ENCODE measurements around the gene HOXA7.

The HOXA7 gene

GRCh38 chr7:27143023-27143949, 13.2 kb downstream of the HOXA7 start, which contains the start of gene HOXA5 (continued):
- no peak for TF ChIP-seq GLI4 (tag by site-specific recombination; IDR thresholded peaks at IDR 0.05)
- no peak for TF ChIP-seq ZNF37A (tag by site-specific recombination; IDR thresholded peaks at IDR 0.05)
- no peak for TF ChIP-seq ZNF639 (tag by site-specific recombination; IDR thresholded peaks at IDR 0.05)
- no peak for TF ChIP-seq ZFP3 (tag by site-specific recombination; IDR thresholded peaks at IDR 0.05; ENCODE audit: low read depth)
- TF ChIP-seq ATF2 (tag by site-specific recombination; IDR thresholded peaks at IDR 0.05; ENCODE audit: low read depth) = no peak; the same call in 1 of the 2 replicates
- no peak for TF ChIP-seq ZNF549 (tag by site-specific recombination; IDR thresholded peaks at IDR 0.05)
- TF ChIP-seq HOXD13 (CRISPR knock-in tag; IDR thresholded peaks at IDR 0.05; ENCODE audit: borderline replicate concordance) = no peak
- no peak for TF ChIP-seq ZNF2 (tag by site-specific recombination; IDR thresholded peaks at IDR 0.05)
- TF ChIP-seq ZNF768 (tag by site-specific recombination; IDR thresholded peaks at IDR 0.05) = no peak
- TF ChIP-seq ZNF654 (tag by site-specific recombination; IDR thresholded peaks at IDR 0.05; ENCODE audit: low read depth) = no peak
- TF ChIP-seq ZNF555 (tag by site-specific recombination; conservative IDR thresholded peaks at IDR 0.05) = no peak
- no peak for TF ChIP-seq REPIN1 (tag by site-specific recombination; IDR thresholded peaks at IDR 0.05; ENCODE audit: low read depth)
- no peak for TF ChIP-seq IKZF3 (tag by site-specific recombination; IDR thresholded peaks at IDR 0.05)
- TF ChIP-seq, protein P1, sequence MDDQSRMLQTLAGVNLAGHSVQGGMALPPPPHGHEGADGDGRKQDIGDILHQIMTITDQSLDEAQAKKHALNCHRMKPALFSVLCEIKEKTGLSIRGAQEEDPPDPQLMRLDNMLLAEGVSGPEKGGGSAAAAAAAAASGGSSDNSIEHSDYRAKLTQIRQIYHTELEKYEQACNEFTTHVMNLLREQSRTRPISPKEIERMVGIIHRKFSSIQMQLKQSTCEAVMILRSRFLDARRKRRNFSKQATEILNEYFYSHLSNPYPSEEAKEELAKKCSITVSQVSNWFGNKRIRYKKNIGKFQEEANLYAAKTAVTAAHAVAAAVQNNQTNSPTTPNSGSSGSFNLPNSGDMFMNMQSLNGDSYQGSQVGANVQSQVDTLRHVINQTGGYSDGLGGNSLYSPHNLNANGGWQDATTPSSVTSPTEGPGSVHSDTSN (CRISPR knock-in tag; IDR thresholded peaks at IDR 0.05) = no peak
- TF ChIP-seq ZFP37 (tag by site-specific recombination; IDR thresholded peaks at IDR 0.05) = no peak
- no peak for TF ChIP-seq ZNF146 (tag by site-specific recombination; IDR thresholded peaks at IDR 0.05)
- TF ChIP-seq, protein P2, sequence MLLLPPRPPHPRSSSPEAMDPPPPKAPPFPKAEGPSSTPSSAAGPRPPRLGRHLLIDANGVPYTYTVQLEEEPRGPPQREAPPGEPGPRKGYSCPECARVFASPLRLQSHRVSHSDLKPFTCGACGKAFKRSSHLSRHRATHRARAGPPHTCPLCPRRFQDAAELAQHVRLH (tag by site-specific recombination; IDR thresholded peaks at IDR 0.05) = 0 out of 2 replicates have a peak, but pooled peaks have one; percentile 10
- TF ChIP-seq ZNF585B (tag by site-specific recombination; IDR thresholded peaks at IDR 0.05) = no peak
- TF ChIP-seq ZNF837 (tag by site-specific recombination; IDR thresholded peaks at IDR 0.05) = no peak
- no peak for TF ChIP-seq ZNF121 (tag by site-specific recombination; IDR thresholded peaks at IDR 0.05)
- TF ChIP-seq ZNF677 (tag by site-specific recombination; IDR thresholded peaks at IDR 0.05) = no peak
- no peak for TF ChIP-seq ZNF558 (tag by site-specific recombination; IDR thresholded peaks at IDR 0.05)
- TF ChIP-seq ZNF214 (tag by site-specific recombination; IDR thresholded peaks at IDR 0.05; ENCODE audit: borderline replicate concordance) = no peak
- no peak for TF ChIP-seq KLF7 (tag by site-specific recombination; IDR thresholded peaks at IDR 0.05; ENCODE audit: borderline replicate concordance)
- TF ChIP-seq ZBTB7A (tag by site-specific recombination; IDR thresholded peaks at IDR 0.05; ENCODE audit: low read depth) = no peak; the same call in 1 of the 2 replicates
- TF ChIP-seq ZSCAN16 (tag by site-specific recombination; IDR thresholded peaks at IDR 0.05) = no peak
- no peak for TF ChIP-seq ZNF211 (tag by site-specific recombination; IDR thresholded peaks at IDR 0.05; ENCODE audit: low read depth)
- peak; percentile 87 for TF ChIP-seq ZNF843 (tag by site-specific recombination; IDR thresholded peaks at IDR 0.05)
- no peak for TF ChIP-seq BCL6B (tag by site-specific recombination; IDR thresholded peaks at IDR 0.05)
- no peak for TF ChIP-seq ZNF571 (tag by site-specific recombination; IDR thresholded peaks at IDR 0.05)
- TF ChIP-seq ZSCAN23 (tag by site-specific recombination; IDR thresholded peaks at IDR 0.05) = no peak
- TF ChIP-seq MZF1 (tag by site-specific recombination; IDR thresholded peaks at IDR 0.05; ENCODE audit: borderline replicate concordance) = no peak
- TF ChIP-seq, protein P3, sequence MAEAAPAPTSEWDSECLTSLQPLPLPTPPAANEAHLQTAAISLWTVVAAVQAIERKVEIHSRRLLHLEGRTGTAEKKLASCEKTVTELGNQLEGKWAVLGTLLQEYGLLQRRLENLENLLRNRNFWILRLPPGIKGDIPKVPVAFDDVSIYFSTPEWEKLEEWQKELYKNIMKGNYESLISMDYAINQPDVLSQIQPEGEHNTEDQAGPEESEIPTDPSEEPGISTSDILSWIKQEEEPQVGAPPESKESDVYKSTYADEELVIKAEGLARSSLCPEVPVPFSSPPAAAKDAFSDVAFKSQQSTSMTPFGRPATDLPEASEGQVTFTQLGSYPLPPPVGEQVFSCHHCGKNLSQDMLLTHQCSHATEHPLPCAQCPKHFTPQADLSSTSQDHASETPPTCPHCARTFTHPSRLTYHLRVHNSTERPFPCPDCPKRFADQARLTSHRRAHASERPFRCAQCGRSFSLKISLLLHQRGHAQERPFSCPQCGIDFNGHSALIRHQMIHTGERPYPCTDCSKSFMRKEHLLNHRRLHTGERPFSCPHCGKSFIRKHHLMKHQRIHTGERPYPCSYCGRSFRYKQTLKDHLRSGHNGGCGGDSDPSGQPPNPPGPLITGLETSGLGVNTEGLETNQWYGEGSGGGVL (tag by site-specific recombination; IDR thresholded peaks at IDR 0.05) = no peak
- TF ChIP-seq SP7 (tag by site-specific recombination; IDR thresholded peaks at IDR 0.05) = peak; percentile 63
